HEK293 (cell line): ENCODE measurements around the gene HMGN5.

Source experiments
- CTCF ChIA-PET: fragments of 350-600 bp; formaldehyde crosslinking; extraction: SDS; loops from one replicate; lab custom pipeline; 2021; ENCODE audit warnings: antibody characterized with exemption; lab: Yijun Ruan, JAX
- POLR2A ChIA-PET: fragments of 300-600 bp; formaldehyde crosslinking; extraction: SDS; loops from one replicate; lab custom pipeline; 2020; ENCODE audit warnings: antibody characterized with exemption, inconsistent platforms; lab: Yijun Ruan, JAX
- H3K27ac ChIP-seq: fragments of 200-500 bp; sonication (Bioruptor generic); 2 replicates; pipeline ENCODE4 v1.5.1; 2014; ENCODE audit warnings: low read depth, low read length, control low read depth, inconsistent platforms; ENCODE audit errors: extremely low read depth
- H3K36me3 ChIP-seq, 2 experiments: fragments of 200-500 bp in 1 of 2; sonication (Bioruptor generic) in 1 of 2; 1 replicate in 1 of 2; 2 replicates in 1 of 2; pipeline ENCODE4 v1.5.1; 2014 to 2017; ENCODE audit warnings: inconsistent platforms in 2 of 2, low read length in 2 of 2; ENCODE audit not compliant: control insufficient read depth in 2 of 2, insufficient read depth in 1 of 2
- H3K4me1 ChIP-seq: fragments of 200-500 bp; sonication (Bioruptor generic); 2 replicates; pipeline ENCODE4 v1.5.1; 2014; ENCODE audit warnings: mild to moderate bottlenecking, low read length, inconsistent platforms; ENCODE audit not compliant: control insufficient read depth, insufficient read depth
- H3K4me3 ChIP-seq: 2 replicates; pipeline ENCODE4 v1.5.1; 2011; ENCODE audit warnings: low read depth, mild to moderate bottlenecking, control low read depth, low read length, moderate library complexity
- H3K9me3 ChIP-seq: fragments of 200-500 bp; sonication (Bioruptor generic); 2 replicates; pipeline ENCODE4 v1.5.1; 2014; ENCODE audit warnings: low read depth, low read length, inconsistent platforms; ENCODE audit not compliant: control insufficient read depth, insufficient read depth
- CTCF ChIP-seq: fragments of 450-650 bp; formaldehyde crosslinking; IDR thresholded peaks from 2 replicates; pipeline ENCODE4 v1.5.1; 2016; ENCODE audit warnings: missing biosample characterization, missing genetic modification characterization
- OSR2 ChIP-seq: fragments of 450-650 bp; formaldehyde crosslinking; IDR thresholded peaks from 2 replicates; pipeline ENCODE4 v1.5.1; 2016; ENCODE audit warnings: missing biosample characterization, missing genetic modification characterization
- PATZ1 ChIP-seq: fragments of 450-650 bp; formaldehyde crosslinking; IDR thresholded peaks from 2 replicates; pipeline ENCODE4 v1.5.1; 2016; ENCODE audit warnings: missing biosample characterization, missing genetic modification characterization
- SALL2 ChIP-seq: fragments of 450-650 bp; formaldehyde crosslinking; IDR thresholded peaks from 2 replicates; pipeline ENCODE4 v1.5.0; 2017; ENCODE audit warnings: missing biosample characterization, mild to moderate bottlenecking, missing genetic modification characterization, borderline replicate concordance
- TCF7L2 ChIP-seq: IDR thresholded peaks from 2 replicates; pipeline ENCODE4 v1.6.1; 2011; ENCODE audit warnings: low read depth, mild to moderate bottlenecking, inconsistent platforms, low read length, moderate library complexity, borderline replicate concordance
- ZBTB21 ChIP-seq: fragments of 450-650 bp; formaldehyde crosslinking; IDR thresholded peaks from 2 replicates; pipeline ENCODE4 v1.5.1; 2017; ENCODE audit warnings: missing biosample characterization, missing genetic modification characterization
- ZBTB6 ChIP-seq: fragments of 450-650 bp; formaldehyde crosslinking; IDR thresholded peaks from 2 replicates; pipeline ENCODE4 v1.5.1; 2017; ENCODE audit warnings: missing biosample characterization, missing genetic modification characterization
- ZFP3 ChIP-seq: fragments of 450-650 bp; formaldehyde crosslinking; IDR thresholded peaks from 2 replicates; pipeline ENCODE4 v1.5.1; 2016; ENCODE audit warnings: low read depth, missing biosample characterization, missing genetic modification characterization
- ZIC2 ChIP-seq: fragments of 450-650 bp; formaldehyde crosslinking; IDR thresholded peaks from 2 replicates; pipeline ENCODE4 v1.5.1; 2016; ENCODE audit warnings: missing biosample characterization, missing genetic modification characterization
- ZNF121 ChIP-seq: fragments of 450-650 bp; formaldehyde crosslinking; IDR thresholded peaks from 2 replicates; pipeline ENCODE4 v1.5.1; 2016; ENCODE audit warnings: missing biosample characterization, missing genetic modification characterization
- ZNF133 ChIP-seq: fragments of 450-650 bp; formaldehyde crosslinking; IDR thresholded peaks from 2 replicates; pipeline ENCODE4 v1.5.1; 2016; ENCODE audit warnings: missing biosample characterization, missing genetic modification characterization
- ZNF138 ChIP-seq: fragments of 450-650 bp; formaldehyde crosslinking; IDR thresholded peaks from 2 replicates; pipeline ENCODE4 v1.5.1; 2016; ENCODE audit warnings: missing biosample characterization, missing genetic modification characterization, borderline replicate concordance
- ZNF169 ChIP-seq: fragments of 450-650 bp; formaldehyde crosslinking; IDR thresholded peaks from 2 replicates; pipeline ENCODE4 v1.5.1; 2016; ENCODE audit warnings: missing biosample characterization, missing genetic modification characterization
- ZNF202 ChIP-seq: fragments of 450-650 bp; formaldehyde crosslinking; IDR thresholded peaks from 2 replicates; pipeline ENCODE4 v1.5.1; 2016; ENCODE audit warnings: missing biosample characterization, missing genetic modification characterization, borderline replicate concordance
- ZNF223 ChIP-seq: fragments of 450-650 bp; formaldehyde crosslinking; IDR thresholded peaks from 2 replicates; pipeline ENCODE4 v1.5.1; 2016; ENCODE audit warnings: missing biosample characterization, missing genetic modification characterization
- ZNF24 ChIP-seq: fragments of 450-650 bp; formaldehyde crosslinking; IDR thresholded peaks from 2 replicates; pipeline ENCODE4 v1.5.1; 2016; ENCODE audit warnings: missing biosample characterization, missing genetic modification characterization
- ZNF266 ChIP-seq: fragments of 450-650 bp; formaldehyde crosslinking; IDR thresholded peaks from 2 replicates; pipeline ENCODE4 v1.5.1; 2016; ENCODE audit warnings: missing biosample characterization, missing genetic modification characterization, low read depth
- ZNF394 ChIP-seq: fragments of 450-650 bp; formaldehyde crosslinking; IDR thresholded peaks from 2 replicates; pipeline ENCODE4 v1.5.1; 2016; ENCODE audit warnings: missing biosample characterization, missing genetic modification characterization, mild to moderate bottlenecking, moderate library complexity, borderline replicate concordance
- ZNF423 ChIP-seq: fragments of 450-650 bp; formaldehyde crosslinking; IDR thresholded peaks from 2 replicates; pipeline ENCODE4 v1.5.1; 2016; ENCODE audit warnings: missing biosample characterization, missing genetic modification characterization
- ZNF473 ChIP-seq: fragments of 450-650 bp; formaldehyde crosslinking; IDR thresholded peaks from 2 replicates; pipeline ENCODE4 v1.5.1; 2017; ENCODE audit warnings: missing biosample characterization, missing genetic modification characterization
- ZNF544 ChIP-seq: fragments of 450-650 bp; formaldehyde crosslinking; IDR thresholded peaks from 2 replicates; pipeline ENCODE4 v1.5.0; 2017; ENCODE audit warnings: missing biosample characterization, missing genetic modification characterization
- ZNF549 ChIP-seq: fragments of 450-650 bp; IDR thresholded peaks from 2 replicates; pipeline ENCODE4 v1.5.1; 2018; ENCODE audit warnings: missing biosample characterization, missing genetic modification characterization, mild to moderate bottlenecking, inconsistent platforms, moderate library complexity
- ZNF561 ChIP-seq: fragments of 450-650 bp; IDR thresholded peaks from 2 replicates; pipeline ENCODE4 v1.5.1; 2018; ENCODE audit warnings: missing biosample characterization, missing genetic modification characterization, borderline replicate concordance
- ZNF596 ChIP-seq: fragments of 450-650 bp; IDR thresholded peaks from 2 replicates; pipeline ENCODE4 v1.5.0; 2018; ENCODE audit warnings: missing biosample characterization, mild to moderate bottlenecking, missing genetic modification characterization, moderate library complexity
- ZNF654 ChIP-seq: fragments of 450-650 bp; formaldehyde crosslinking; IDR thresholded peaks from 2 replicates; pipeline ENCODE4 v1.5.1; 2016; ENCODE audit warnings: low read depth, missing biosample characterization, missing genetic modification characterization
- ZNF660 ChIP-seq: fragments of 450-650 bp; IDR thresholded peaks from 2 replicates; pipeline ENCODE4 v1.5.1; 2018; ENCODE audit warnings: missing biosample characterization, mild to moderate bottlenecking, missing genetic modification characterization
- ZNF664 ChIP-seq: fragments of 450-650 bp; formaldehyde crosslinking; IDR thresholded peaks from 2 replicates; pipeline ENCODE4 v1.5.1; 2016; ENCODE audit warnings: missing biosample characterization, missing genetic modification characterization
- ZNF843 ChIP-seq: fragments of 450-650 bp; formaldehyde crosslinking; IDR thresholded peaks from 2 replicates; pipeline ENCODE4 v1.5.1; 2016; ENCODE audit warnings: missing biosample characterization, missing genetic modification characterization

HMGN5 gene

GRCh38 chrX:81195712-81196111, 6.0 kb downstream of the HMGN5 start (continued):
- TF ChIP-seq ZNF24 (tag by site-specific recombination) (no peak), ZNF266 (tag by site-specific recombination) (no peak), ZBTB6 (tag by site-specific recombination) (no peak), ZNF664 (tag by site-specific recombination) (no peak), ZNF133 (no peak), ZNF223 (tag by site-specific recombination) (no peak), ZNF660 (tag by site-specific recombination) (peak; percentile 36; the same call in 1 of the 2 replicates), ZNF138 (tag by site-specific recombination) (no peak), TCF7L2 (peak; percentile 68; the same call in 1 of the 2 replicates), OSR2 (tag by site-specific recombination) (no peak), PATZ1 (tag by site-specific recombination) (no peak), ZNF169 (tag by site-specific recombination) (no peak), ZBTB21 (tag by site-specific recombination) (no peak), ZNF561 (no peak), ZNF654 (peak; percentile 65), ZNF202 (tag by site-specific recombination) (no peak), CTCF (tag by site-specific recombination) (peak; percentile 54; the same call in 1 of the 2 replicates), ZNF596 (tag by site-specific recombination) (no peak), ZNF544 (tag by site-specific recombination) (no peak), SALL2 (tag by site-specific recombination) (no peak)

- Histone ChIP-seq H3K27ac (no peak overlapping the region), H3K4me1 (no peaks in the 10 kb centered on the region), H3K4me3 (no peak overlapping the region), H3K36me3 (no peaks in the 10 kb centered on the region), H3K9me3 (peaks cover 2% of the 10 kb centered on the region; the same call in 1 of the 2 replicates)
- CTCF ChIA-PET: interaction anchor here (0.5 to 3.3 kb wide), 22 partner anchors 8 to 1842 kb away, joined by 3 to 12 read pairs (median 4); no protein-coding TSS in a partner anchor
- POLR2A ChIA-PET: no interaction called here
- TF ChIP-seq ZNF423 (tag by site-specific recombination): no peak
- TF ChIP-seq ZNF121: no peak
- no peak for TF ChIP-seq ZNF843 (tag by site-specific recombination)
- no peak for TF ChIP-seq ZNF394 (tag by site-specific recombination)
- TF ChIP-seq ZNF549 (tag by site-specific recombination): no peak
- TF ChIP-seq ZFP3 (tag by site-specific recombination): no peak
- no peak for TF ChIP-seq ZNF473 (tag by site-specific recombination)
- TF ChIP-seq ZIC2: no peak
- TF ChIP-seq, all 188 proteins: peak for 0
Measured at GRCh38 chrX:81195259-81195658, 6.5 kb downstream of the HMGN5 start.
